GM19395 (cell line): Measurements from ENCODE around the gene TRA2B.
"Not testable (repeated sequence)": the region's sequence is repeated elsewhere in the genome, so short reads cannot be mapped to it uniquely, and the experiment has no call there.

Source experiments
- ATAC-seq: cut with Tn5 transposase; IDR thresholded peaks from one replicate; pipeline ENCODE4 v1.9.1; 2021; ENCODE audit warnings: mild to moderate bottlenecking, moderate library complexity; ENCODE audit not compliant: unreplicated experiment

The TRA2B gene

GRCh38 chr3:185929192-185930151, 8.3 kb downstream of the TRA2B start:
- no peak for ATAC-seq

- peak; percentile 52 for ATAC-seq
These were observed 9.3 kb downstream of the TRA2B start for GRCh38 chr3:185928496-185928895.

DNA sequence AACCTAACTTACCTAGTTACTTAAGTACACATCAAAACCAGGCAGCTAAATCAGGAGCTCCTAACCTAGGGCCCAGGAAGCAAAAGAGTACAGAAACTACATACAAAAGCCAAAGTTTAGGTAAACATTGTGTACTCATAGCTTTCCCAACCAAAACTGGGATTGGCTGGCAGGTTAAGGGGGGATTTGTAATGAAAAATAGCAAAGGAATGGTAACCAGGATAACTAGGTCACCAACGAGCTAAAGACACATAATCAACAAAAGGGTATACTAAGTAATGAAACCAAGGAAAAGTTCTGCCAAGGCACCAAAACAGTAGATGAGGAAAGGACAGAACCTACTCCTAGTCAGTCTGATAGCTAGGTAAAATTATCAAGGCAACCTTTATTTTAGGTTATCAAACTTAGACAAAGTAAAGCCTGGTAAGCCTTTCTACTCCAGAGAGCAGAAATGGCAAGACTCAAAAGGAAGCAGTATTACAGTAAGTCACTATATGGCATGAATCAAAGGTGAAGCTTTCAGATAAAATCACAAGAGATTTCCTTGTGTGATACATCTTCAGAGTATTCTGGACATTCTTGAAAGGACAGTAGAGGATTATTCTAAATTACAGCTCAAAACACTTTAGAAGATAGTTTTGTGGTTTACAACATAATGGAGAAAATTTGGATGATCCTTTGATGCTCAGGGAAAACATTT, 10.2 kb downstream of the TRA2B start:
- no peak for ATAC-seq

- no peak for ATAC-seq
These were observed 11.4 kb downstream of the TRA2B start for GRCh38 chr3:185926445-185926844.

DNA sequence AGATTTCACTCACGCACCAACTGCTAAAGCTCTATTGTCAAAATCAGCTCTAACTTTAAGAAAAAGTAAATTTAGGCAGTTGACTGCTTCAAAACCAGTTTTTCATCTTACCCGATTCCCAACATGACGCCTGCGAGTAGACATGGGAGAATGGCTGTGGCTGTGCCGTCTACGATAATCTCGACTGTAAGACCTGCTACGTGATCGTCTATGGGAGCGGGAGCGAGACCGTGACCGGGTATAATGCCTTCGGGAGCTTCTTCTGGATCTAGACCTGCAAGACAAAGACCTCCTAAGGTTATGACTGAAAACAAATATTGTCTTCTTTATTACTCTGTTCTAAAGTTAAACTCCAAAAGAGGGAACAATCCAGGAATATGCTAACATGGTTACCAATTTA, 12.5 kb downstream of the TRA2B start:
- ATAC-seq, result no peak

GRCh38 chr3:185924375-185924774, 13.4 kb downstream of the TRA2B start:
- no peak for ATAC-seq

DNA sequence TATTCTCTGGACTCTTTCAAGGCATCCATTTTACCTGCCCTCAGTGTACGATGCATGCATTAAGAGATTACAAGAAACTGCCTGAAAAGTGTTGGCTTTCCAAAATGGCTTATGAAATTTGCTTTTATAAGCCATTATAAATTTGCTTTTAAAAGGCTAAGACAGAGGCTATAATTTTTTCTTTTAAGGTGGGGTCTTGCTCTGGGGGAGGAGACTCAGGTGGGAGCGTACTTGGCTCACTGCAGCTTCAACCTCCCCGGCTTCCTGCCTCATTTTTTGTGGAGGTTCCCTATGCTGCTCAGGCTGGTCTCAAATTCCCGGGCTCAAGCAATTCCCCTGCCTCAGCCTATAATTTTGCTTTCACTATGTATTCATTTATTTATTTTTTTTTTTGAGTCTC, 17.6 kb downstream of the TRA2B start:
- no peak for ATAC-seq

DNA sequence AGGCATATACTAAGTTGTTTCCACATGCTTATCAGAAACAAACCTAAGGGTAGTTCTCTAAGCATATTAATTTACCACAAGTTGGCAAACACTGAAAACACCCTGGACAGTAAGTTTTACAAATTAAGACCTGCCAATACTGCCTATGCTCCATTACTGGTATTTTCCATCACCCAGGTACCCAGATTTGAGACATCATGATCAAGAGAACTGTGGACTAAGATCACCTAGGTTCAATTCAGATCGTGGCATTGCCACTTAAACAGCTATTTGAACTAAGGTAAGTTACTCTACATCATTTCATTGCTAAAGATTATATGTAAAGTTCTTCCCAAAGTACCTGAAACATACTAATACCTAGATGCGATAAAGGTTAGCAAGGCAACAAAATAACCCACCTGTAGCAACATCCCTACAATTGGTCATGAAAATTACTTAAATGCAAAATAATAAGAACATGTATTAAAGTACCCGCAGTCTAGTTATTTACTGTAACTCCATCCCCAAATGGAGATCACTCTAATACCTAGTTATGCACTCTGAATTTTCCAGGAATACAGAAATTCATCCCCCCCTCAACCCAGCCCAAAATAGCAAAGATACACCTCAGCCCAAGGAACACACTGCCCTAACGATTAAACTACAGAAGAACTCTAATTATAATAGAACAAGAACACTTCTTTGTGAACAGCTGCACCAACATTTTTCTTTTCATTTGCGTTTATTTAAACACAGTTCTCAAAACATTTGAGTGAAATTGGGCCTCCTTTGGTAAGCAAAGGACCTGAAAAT, 21.6 kb downstream of the TRA2B start:
- ATAC-seq, result no peak

DNA sequence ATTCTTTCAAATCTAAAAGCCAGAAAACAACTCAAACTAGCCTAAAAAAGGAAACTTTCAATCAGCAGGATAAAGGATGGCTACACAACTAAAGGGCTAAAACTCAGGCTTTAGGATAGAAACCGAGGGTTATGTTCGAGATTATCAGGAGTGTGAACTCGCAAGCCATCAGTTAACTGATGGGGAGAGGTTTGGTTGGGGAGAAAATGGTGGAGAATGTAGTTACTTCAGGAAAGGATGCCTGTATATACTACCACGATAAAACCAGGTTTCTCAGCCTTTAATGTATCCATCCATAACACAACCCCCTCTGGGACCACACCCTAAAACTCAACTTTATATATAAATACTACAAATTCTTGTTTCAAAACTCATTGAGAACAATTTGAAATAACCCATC, 22.2 kb downstream of the TRA2B start:
- ATAC-seq, result no peak

GRCh38 chr3:185914911-185915629, 22.7 kb downstream of the TRA2B start:
- ATAC-seq, result no peak

- ATAC-seq, result no peak
These were observed 24.6 kb downstream of the TRA2B start for GRCh38 chr3:185912929-185913901.

GRCh38 chr3:185912512-185912911, 25.3 kb downstream of the TRA2B start:
- ATAC-seq, result no peak

GRCh38 chr3:185911076-185911448, 26.8 kb downstream of the TRA2B start:
- not testable (repeated sequence) for ATAC-seq

GRCh38 chr3:185910322-185911075, 27.3 kb downstream of the TRA2B start:
- ATAC-seq, result not testable (repeated sequence)

DNA sequence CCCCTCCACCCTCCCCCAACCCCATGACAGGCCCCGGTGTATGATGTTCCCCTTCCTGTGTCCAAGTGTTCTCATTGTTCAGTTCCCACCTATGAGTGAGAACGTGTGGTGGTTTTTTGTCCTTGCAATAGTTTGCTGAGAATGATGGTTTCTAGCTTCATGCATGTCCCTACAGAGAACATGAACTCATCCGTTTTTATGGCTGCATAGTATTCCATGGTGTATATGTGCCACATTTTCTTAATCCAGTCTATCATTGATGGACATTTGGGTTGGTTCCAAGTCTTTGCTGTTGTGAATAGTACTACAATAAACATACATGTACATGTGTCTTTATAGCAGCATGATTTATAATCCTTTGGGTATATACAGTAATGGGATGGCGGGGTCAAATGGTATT, 27.9 kb downstream of the TRA2B start:
- ATAC-seq, result not testable (repeated sequence)

- ATAC-seq, result no peak
These were observed 37.6 kb downstream of the TRA2B start for GRCh38 chr3:185900228-185900627.

DNA sequence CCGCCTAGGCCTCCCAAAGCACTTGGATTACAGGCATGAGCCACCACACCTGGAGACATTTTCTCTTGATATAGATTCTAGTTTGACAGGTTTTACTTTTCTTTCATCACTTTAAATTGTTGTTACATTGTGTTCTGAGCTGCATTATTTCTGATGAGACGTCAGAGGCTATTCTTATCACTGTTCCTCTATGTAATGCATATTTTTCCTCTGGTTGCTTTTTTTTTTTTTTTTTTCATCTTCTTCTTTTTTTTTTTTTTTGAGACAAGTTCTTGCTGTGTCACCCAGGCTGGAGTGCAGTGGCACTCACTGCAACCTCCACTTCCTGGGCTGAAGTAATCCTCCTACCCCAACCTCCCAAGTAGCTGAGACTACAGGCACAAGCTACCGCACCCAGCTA, 41.2 kb downstream of the TRA2B start:
- no peak for ATAC-seq

DNA sequence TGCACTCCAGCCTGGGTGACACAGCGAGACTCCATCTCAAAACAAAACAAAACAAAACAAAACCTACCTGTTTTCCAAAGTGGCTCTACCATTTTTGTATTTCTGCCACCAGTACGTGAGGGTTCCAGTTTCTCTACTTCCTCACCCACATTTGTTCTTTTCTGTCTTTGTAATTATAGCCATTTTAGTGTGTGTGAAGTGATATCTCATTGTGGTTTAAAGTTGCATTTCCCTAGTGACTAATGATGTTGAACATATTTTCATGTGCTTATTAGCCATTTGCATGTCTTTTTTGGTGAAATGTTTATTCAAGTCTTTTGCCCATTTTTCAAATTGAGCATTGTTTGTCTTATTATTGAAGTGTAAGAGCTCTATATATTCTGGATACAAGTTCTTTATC, 50.7 kb downstream of the TRA2B start:
- ATAC-seq, result no peak

- ATAC-seq, result no peak
These were observed 53.2 kb downstream of the TRA2B start for GRCh38 chr3:185884641-185885040.
